Breast epithelium (tissue), 3 donors: ENCODE measurements around the gene PKMYT1.

Source experiments
- CTCF ChIP-seq, 3 donors: fragments of 450-650 bp; IDR thresholded peaks; one replicate each; pipeline ENCODE4 v1.5.1; 2016 to 2017; ENCODE audit warnings: antibody characterized with exemption in 3 of 3, mild to moderate bottlenecking in 3 of 3, moderate library complexity in 3 of 3
- POLR2A ChIP-seq: fragments of 450-650 bp; IDR thresholded peaks from one replicate; pipeline ENCODE4 v1.6.1; 2016; ENCODE audit warnings: antibody characterized with exemption, mild to moderate bottlenecking, moderate library complexity

- TF ChIP-seq CTCF (IDR thresholded peaks at IDR 0.05), result no peak
- TF ChIP-seq POLR2A, result no peak
These were observed 7.2 kb downstream of the PKMYT1 start for GRCh38 chr16:2973093-2973492.
